GM12864 (cell line): ENCODE measurements around the gene CARD16.

Experiments used
- DNase-seq: peaks from one replicate; pipeline ENCODE4 v3.0.0-alpha.2; 2011; ENCODE audit warnings: low read depth
- H3K4me3 ChIP-seq: 2 replicates; pipeline ENCODE4 v1.5.1; 2011; ENCODE audit warnings: mild to moderate bottlenecking, low read depth, low read length, control low read depth
- TF ChIP-seq, protein P1 (sequence below): IDR thresholded peaks from 2 replicates; pipeline ENCODE4 v1.5.1; 2011; ENCODE audit warnings: low read depth, mild to moderate bottlenecking, moderate library complexity, low read length, control low read depth, inconsistent platforms; ENCODE audit errors: missing control alignments

Gene CARD16

DNA sequence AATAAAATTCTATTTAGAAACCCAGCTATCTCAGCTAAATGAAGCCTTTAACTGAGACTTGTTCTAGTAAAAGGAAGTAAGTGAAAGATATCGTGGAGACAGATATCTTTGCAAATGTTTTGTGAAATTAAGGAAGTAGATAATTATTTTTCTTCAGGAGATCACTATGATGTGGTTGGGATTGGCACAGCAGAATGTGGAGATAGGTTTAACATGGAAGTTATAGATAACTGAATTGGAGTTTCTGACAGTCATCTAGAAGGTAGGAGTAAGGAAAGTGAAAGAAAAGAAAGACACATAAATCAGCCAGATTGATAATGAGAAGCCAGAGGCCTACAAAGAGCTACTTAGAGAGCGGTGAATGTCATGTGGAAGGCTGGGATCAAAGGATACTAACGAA, 17.5 kb downstream of the CARD16 start:
- TF ChIP-seq, protein P1, sequence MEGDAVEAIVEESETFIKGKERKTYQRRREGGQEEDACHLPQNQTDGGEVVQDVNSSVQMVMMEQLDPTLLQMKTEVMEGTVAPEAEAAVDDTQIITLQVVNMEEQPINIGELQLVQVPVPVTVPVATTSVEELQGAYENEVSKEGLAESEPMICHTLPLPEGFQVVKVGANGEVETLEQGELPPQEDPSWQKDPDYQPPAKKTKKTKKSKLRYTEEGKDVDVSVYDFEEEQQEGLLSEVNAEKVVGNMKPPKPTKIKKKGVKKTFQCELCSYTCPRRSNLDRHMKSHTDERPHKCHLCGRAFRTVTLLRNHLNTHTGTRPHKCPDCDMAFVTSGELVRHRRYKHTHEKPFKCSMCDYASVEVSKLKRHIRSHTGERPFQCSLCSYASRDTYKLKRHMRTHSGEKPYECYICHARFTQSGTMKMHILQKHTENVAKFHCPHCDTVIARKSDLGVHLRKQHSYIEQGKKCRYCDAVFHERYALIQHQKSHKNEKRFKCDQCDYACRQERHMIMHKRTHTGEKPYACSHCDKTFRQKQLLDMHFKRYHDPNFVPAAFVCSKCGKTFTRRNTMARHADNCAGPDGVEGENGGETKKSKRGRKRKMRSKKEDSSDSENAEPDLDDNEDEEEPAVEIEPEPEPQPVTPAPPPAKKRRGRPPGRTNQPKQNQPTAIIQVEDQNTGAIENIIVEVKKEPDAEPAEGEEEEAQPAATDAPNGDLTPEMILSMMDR, result no peak
- no peak for DNase-seq
- no peak overlapping the region for H3K4me3 ChIP-seq

DNA sequence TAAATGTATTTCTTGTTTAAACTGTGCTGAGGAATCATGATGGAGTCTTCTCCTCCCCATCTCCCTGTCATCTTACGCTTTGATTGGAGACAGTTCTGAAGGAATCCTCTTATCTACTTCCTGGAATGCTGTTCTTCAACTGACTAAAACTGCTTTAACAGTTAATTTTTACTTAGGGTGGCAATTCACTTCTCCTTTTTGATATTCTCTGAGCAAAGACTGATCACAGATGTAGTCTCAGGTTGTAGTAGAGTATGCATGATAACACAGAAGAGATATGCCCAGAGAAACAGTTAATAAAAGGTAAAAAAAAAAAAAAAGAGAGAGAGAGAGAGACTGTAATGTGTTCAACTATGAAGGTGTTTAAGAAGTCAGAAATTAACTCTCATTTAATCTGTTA, 20.7 kb downstream of the CARD16 start:
- no peak overlapping the region for H3K4me3 ChIP-seq
- TF ChIP-seq, protein P1, result no peak
- no peak for DNase-seq

DNA sequence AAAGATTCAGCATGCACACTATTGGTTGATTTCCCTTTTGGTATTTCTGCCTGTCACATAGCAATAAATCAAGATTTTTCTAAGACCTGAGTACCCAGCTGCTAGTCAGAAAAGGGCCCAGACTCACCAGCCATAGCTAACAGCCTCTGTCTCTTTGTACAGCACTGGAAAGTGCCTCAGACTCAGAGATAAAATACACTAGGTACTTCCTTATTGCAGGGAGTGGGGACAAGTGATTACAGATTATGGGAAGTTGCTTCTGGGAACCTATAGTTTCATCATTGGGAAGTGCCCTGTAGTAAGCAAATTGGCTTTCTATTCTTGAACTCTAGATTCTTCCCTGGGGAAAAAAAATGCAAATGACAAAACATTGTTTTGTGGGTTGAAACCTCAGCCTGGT, 22.1 kb downstream of the CARD16 start, which contains the start of gene CASP5:
TSS of gene CASP5 (minus strand) at position 166 of the 400 bp plus-strand sequence. CDS start at position 134, 32 bp downstream.
- DNase-seq, result no peak
- TF ChIP-seq, protein P1, result no peak
- no peak within 1 kb of the TSS for H3K4me3 ChIP-seq

DNA sequence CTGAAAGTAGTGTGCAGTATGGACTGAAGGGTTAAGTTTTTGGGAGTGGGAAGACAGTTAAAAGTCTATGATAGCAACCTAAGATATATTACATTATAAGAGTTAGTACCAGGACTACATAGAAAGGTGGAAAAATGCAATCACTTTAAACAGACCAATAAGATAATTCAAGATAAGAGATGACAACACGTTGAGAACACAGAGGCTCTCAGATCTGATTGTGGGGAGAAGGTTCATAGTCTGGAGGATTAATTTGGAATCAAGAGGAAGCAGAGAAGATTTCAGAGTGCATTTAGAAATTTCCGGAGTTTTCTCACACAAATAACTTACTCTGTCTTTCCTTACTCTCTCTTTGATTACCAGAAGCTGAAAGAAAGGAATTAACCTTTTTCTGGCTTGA, 22.6 kb downstream of the CARD16 start:
- no peak overlapping the region for H3K4me3 ChIP-seq
- TF ChIP-seq, protein P1, result no peak
- DNase-seq, result no peak

DNA sequence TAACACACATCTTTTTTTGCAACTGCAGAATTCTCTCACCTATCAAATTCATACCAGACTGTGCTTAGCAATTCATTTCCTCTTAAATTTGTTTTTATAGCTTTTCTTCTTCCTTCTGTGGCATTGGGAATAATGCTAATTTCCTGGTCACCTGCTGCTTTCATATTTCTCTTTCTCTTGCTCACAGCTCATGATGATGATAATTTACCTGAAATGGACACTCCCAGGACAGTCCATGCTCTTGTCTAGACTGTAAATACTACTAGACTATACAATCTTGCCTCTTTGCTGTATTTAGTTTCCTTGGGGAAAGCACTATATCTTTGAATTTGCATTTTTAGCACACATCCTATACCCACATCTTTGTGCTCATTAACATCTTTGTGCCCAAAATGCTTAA, 37.7 kb downstream of the CARD16 start:
- TF ChIP-seq, protein P1, result no peak
- no peak for DNase-seq
- no peak overlapping the region for H3K4me3 ChIP-seq

DNA sequence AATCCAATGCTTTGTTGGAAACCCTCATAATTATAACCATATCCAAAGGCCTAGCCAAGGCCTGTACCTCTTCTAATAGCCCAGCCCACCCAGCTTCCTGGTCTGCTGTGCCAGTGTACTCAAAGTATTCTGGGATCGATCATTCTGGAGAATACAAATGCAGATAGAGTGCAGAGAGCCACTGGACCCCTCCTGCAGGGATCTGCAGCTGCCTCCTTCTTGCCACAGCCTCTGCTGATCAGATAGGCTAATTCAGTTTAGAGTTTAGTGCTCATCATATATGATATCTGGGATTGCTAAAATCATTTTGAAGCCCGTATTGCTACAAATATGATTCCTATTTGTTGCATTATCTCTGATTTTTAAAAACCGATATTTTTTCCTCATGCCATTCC, 39.7 kb downstream of the CARD16 start:
- DNase-seq, result no peak
- TF ChIP-seq, protein P1, result no peak
- no peak overlapping the region for H3K4me3 ChIP-seq

DNA sequence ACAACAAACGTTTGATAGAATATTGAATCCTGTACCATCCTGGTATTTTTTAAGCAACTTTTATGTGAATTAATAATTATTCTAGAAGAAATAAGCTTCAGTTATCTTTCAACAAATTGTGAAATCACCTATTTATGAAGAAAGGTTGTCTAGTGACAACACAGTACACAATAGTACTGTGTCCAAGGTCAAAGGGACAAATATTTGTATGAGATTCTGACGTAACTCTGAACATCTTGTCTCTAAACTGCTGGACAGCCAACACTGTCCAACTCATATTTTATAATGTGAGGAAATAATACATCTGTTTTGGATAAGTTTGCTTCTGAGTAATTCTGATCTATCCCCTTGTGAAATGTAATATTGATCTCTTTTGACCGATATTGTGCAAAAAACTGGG, 41.1 kb downstream of the CARD16 start:
- H3K4me3 ChIP-seq, result no peak overlapping the region
- TF ChIP-seq, protein P1, result no peak
- no peak for DNase-seq
